Measurements from ENCODE around the gene BTLA. TPM values are rescaled to one million over a fixed set of nuclear protein-coding genes. Genes with fewer than 3 reads are reported as not detected.
"Not testable (repeated sequence)": the region's sequence is repeated elsewhere in the genome, so short reads cannot be mapped to it uniquely, and the experiment has no call there.

Gene BTLA
- total RNA-seq, 5 donors from 2014 or later (not counting 1 experiment from before 2014, with no cell fraction given) = 11.5 to 16.9 (median 15.2) TPM

GRCh38 chr3:112466020-112466419 is 33.3 kb downstream of the BTLA start:
- peak overlapping the region; percentile 41 to 88 for H3K27ac Mint-ChIP-seq
- H3K36me3 Mint-ChIP-seq = peaks cover 36% of the 10 kb centered on the region
- WGBS (ENCODE audit: insufficient coverage) = 50% methylated on average over 1 of the region's 1 CpG
- CTCF ChIA-PET = interaction anchor here (0.5 to 1.0 kb wide), 2 partner anchors 12 to 31 kb away, joined by 3 to 4 read pairs; no protein-coding TSS in a partner anchor
- H3K4me3 Mint-ChIP-seq = no peak overlapping the region
- ATAC-seq (replicated peaks in 1 of 4) (no peak), DNase-seq (no peak)
- peaks cover 85 to 90% (median 90%) of the 10 kb centered on the region in 3 donors for H3K4me1 Mint-ChIP-seq
- Histone ChIP-seq H3K9me3 (no peaks in the 10 kb centered on the region), H3K36me3 (ENCODE audit: control insufficient read depth in 2 of 2, extremely low read depth in 1 of 2, insufficient read depth in 1 of 2, low read length in 1 of 2) (peaks cover 0 to 9% of the 10 kb centered on the region in 2 donors), H3K27ac (ENCODE audit: low read length) (peak overlapping the region; percentile 43), H3K4me3 (ENCODE audit: control insufficient read depth in 1 of 2, extremely low read depth in 1 of 2, low read length in 1 of 2) (no peak overlapping the region), H3K4me1 (ENCODE audit: control insufficient read depth in 1 of 2, extremely low read depth in 1 of 2, insufficient read depth in 2 of 2, low read length in 2 of 2) (peaks cover 14 to 62% of the 10 kb centered on the region in 2 experiments), H3K27me3 (replicated peaks in 1 of 2; ENCODE audit: control insufficient read depth in 2 of 2, extremely low read depth in 1 of 2, insufficient read depth in 2 of 2, low read length in 1 of 2) (no peaks in the 10 kb centered on the region)
- H3K9me3 Mint-ChIP-seq = no peaks in the 10 kb centered on the region
- H3K27me3 Mint-ChIP-seq = no peaks in the 10 kb centered on the region
- POLR2A ChIA-PET = interaction anchor here in 1 of 2 donors (1.0 kb wide), 1 partner anchor 27 kb away, joined by 6 read pairs; no protein-coding TSS in a partner anchor

GRCh38 chr3:112464264-112464663 is 35.0 kb downstream of the BTLA start:
- peak overlapping the region; percentile 24 to 56 (median 37) for H3K4me3 Mint-ChIP-seq
- POLR2A ChIA-PET = interaction anchor here (0.5 to 1.1 kb wide), 6 partner anchors 14 to 954 kb away, joined by 3 to 6 read pairs (median 4); no protein-coding TSS in a partner anchor
- peaks cover 0 to 9% of the 10 kb centered on the region in 2 donors for H3K36me3 ChIP-seq (ENCODE audit: control insufficient read depth in 2 of 2, extremely low read depth in 1 of 2, insufficient read depth in 1 of 2, low read length in 1 of 2)
- H3K27me3 ChIP-seq (replicated peaks in 1 of 2; ENCODE audit: control insufficient read depth in 2 of 2, extremely low read depth in 1 of 2, insufficient read depth in 2 of 2, low read length in 1 of 2) = no peaks in the 10 kb centered on the region
- H3K27ac Mint-ChIP-seq = peak overlapping the region; percentile 70 to 88
- peaks cover 22% of the 10 kb centered on the region for H3K36me3 Mint-ChIP-seq
- no peaks in the 10 kb centered on the region for H3K9me3 Mint-ChIP-seq
- CTCF ChIA-PET = interaction anchor here (0.6 to 1.4 kb wide), 7 partner anchors 27 to 343 kb away, joined by 3 to 5 read pairs (median 3); no protein-coding TSS in a partner anchor
- peaks cover 85 to 90% (median 90%) of the 10 kb centered on the region in 3 donors for H3K4me1 Mint-ChIP-seq
- DNase-seq = peak in 1 of 35 experiments; percentile 56
- no peaks in the 10 kb centered on the region for H3K27me3 Mint-ChIP-seq
- no peaks in the 10 kb centered on the region for H3K9me3 ChIP-seq
- H3K4me1 ChIP-seq (ENCODE audit: control insufficient read depth in 1 of 2, extremely low read depth in 1 of 2, insufficient read depth in 2 of 2, low read length in 2 of 2) = peaks cover 20 to 63% of the 10 kb centered on the region in 2 experiments
- no CpG with 5 or more reads among the region's 2 CpGs for WGBS (ENCODE audit: insufficient coverage)
- peak; percentile 77 to 83 (median 82) for ATAC-seq (replicated peaks in 1 of 4)
- H3K27ac ChIP-seq (ENCODE audit: low read length) = peak overlapping the region; percentile 67
- H3K4me3 ChIP-seq (ENCODE audit: control insufficient read depth in 1 of 2, extremely low read depth in 1 of 2, low read length in 1 of 2) = no peak overlapping the region

GRCh38 chr3:112463250-112463649 is 36.0 kb downstream of the BTLA start:
- no peaks in the 10 kb centered on the region for H3K27me3 Mint-ChIP-seq
- H3K4me3 Mint-ChIP-seq = peak overlapping the region in 2 of 3 donors; percentile 7 to 56
- Histone ChIP-seq H3K9me3 (no peaks in the 10 kb centered on the region), H3K4me1 (ENCODE audit: control insufficient read depth in 1 of 2, extremely low read depth in 1 of 2, insufficient read depth in 2 of 2, low read length in 2 of 2) (peaks cover 21 to 59% of the 10 kb centered on the region in 2 experiments), H3K36me3 (ENCODE audit: control insufficient read depth in 2 of 2, extremely low read depth in 1 of 2, insufficient read depth in 1 of 2, low read length in 1 of 2) (peaks cover 0 to 9% of the 10 kb centered on the region in 2 donors), H3K27me3 (replicated peaks in 1 of 2; ENCODE audit: control insufficient read depth in 2 of 2, extremely low read depth in 1 of 2, insufficient read depth in 2 of 2, low read length in 1 of 2) (no peaks in the 10 kb centered on the region), H3K4me3 (ENCODE audit: control insufficient read depth in 1 of 2, extremely low read depth in 1 of 2, low read length in 1 of 2) (no peak overlapping the region), H3K27ac (ENCODE audit: low read length) (peak overlapping the region; percentile 67)
- H3K4me1 Mint-ChIP-seq = peaks cover 79 to 84% (median 84%) of the 10 kb centered on the region in 3 donors
- CTCF ChIA-PET = interaction anchor here in 1 of 2 donors (0.8 kb wide), 1 partner anchor 26 kb away, joined by 4 read pairs; no protein-coding TSS in a partner anchor
- H3K27ac Mint-ChIP-seq = peak overlapping the region; percentile 70 to 88
- DNase-seq = peak in 1 of 35 experiments; percentile 33
- ATAC-seq (replicated peaks in 1 of 4) = peak; percentile 56 to 77 (median 62)
- no peaks in the 10 kb centered on the region for H3K9me3 Mint-ChIP-seq
- POLR2A ChIA-PET = no interaction called here
- H3K36me3 Mint-ChIP-seq = peaks cover 17% of the 10 kb centered on the region
- 10% methylated on average over 2 of the region's 5 CpGs for WGBS (ENCODE audit: insufficient coverage)

- H3K27ac Mint-ChIP-seq = peak overlapping the region; percentile 65 to 89
- not testable (repeated sequence) for H3K27me3 Mint-ChIP-seq
Observed at GRCh38 chr3:112461787-112462186, 37.5 kb downstream of the BTLA start.

GRCh38 chr3:112460519-112461195 is 38.6 kb downstream of the BTLA start:
- CTCF ChIA-PET = no interaction called here
- H3K27me3 Mint-ChIP-seq = no peaks in the 10 kb centered on the region
- Histone ChIP-seq H3K27me3 (replicated peaks in 1 of 2; ENCODE audit: control insufficient read depth in 2 of 2, extremely low read depth in 1 of 2, insufficient read depth in 2 of 2, low read length in 1 of 2) (no peaks in the 10 kb centered on the region), H3K27ac (ENCODE audit: low read length) (peak overlapping the region; percentile 17), H3K9me3 (no peaks in the 10 kb centered on the region), H3K36me3 (ENCODE audit: control insufficient read depth in 2 of 2, extremely low read depth in 1 of 2, insufficient read depth in 1 of 2, low read length in 1 of 2) (no peaks in the 10 kb centered on the region), H3K4me1 (ENCODE audit: control insufficient read depth in 1 of 2, extremely low read depth in 1 of 2, insufficient read depth in 2 of 2, low read length in 2 of 2) (peaks cover 15 to 48% of the 10 kb centered on the region in 2 experiments), H3K4me3 (ENCODE audit: control insufficient read depth in 1 of 2, extremely low read depth in 1 of 2, low read length in 1 of 2) (no peak overlapping the region)
- H3K27ac Mint-ChIP-seq = peak overlapping the region; percentile 78 to 89
- WGBS (ENCODE audit: insufficient coverage) = no CpG with 5 or more reads among the region's 2 CpGs
- no peak for ATAC-seq (replicated peaks in 1 of 4)
- no peaks in the 10 kb centered on the region for H3K9me3 Mint-ChIP-seq
- no peak for DNase-seq
- H3K4me3 Mint-ChIP-seq = peak overlapping the region in 1 of 3 donors; percentile 61
- H3K36me3 Mint-ChIP-seq = peaks cover 3% of the 10 kb centered on the region
- peaks cover 58 to 74% (median 67%) of the 10 kb centered on the region in 3 donors for H3K4me1 Mint-ChIP-seq
- POLR2A ChIA-PET = interaction anchor here in 1 of 2 donors (0.6 kb wide), 1 partner anchor 48 kb away, joined by 3 read pairs; no protein-coding TSS in a partner anchor

More at GRCh38 chr3:112461787-112462186, 37.5 kb downstream of the BTLA start:
- H3K9me3 ChIP-seq; H3K4me3 Mint-ChIP-seq; H3K36me3 ChIP-seq (ENCODE audit: control insufficient read depth in 2 of 2, extremely low read depth in 1 of 2, insufficient read depth in 1 of 2, low read length in 1 of 2); CTCF ChIA-PET; POLR2A ChIA-PET; ATAC-seq (replicated peaks in 1 of 4); H3K9me3 Mint-ChIP-seq; H3K36me3 Mint-ChIP-seq; H3K27me3 ChIP-seq (replicated peaks in 1 of 2; ENCODE audit: control insufficient read depth in 2 of 2, extremely low read depth in 1 of 2, insufficient read depth in 2 of 2, low read length in 1 of 2); H3K27ac ChIP-seq (ENCODE audit: low read length); DNase-seq; H3K4me3 ChIP-seq (ENCODE audit: control insufficient read depth in 1 of 2, extremely low read depth in 1 of 2, low read length in 1 of 2): not testable (repeated sequence)
- H3K4me1 Mint-ChIP-seq = peaks cover 67 to 80% (median 76%) of the 10 kb centered on the region in 3 donors
- WGBS (ENCODE audit: insufficient coverage) = no CpG with 5 or more reads among the region's 2 CpGs
- peaks cover 15 to 55% of the 10 kb centered on the region in 2 experiments for H3K4me1 ChIP-seq (ENCODE audit: control insufficient read depth in 1 of 2, extremely low read depth in 1 of 2, insufficient read depth in 2 of 2, low read length in 2 of 2)

GRCh38 chr3:112459750-112460149 is 39.5 kb downstream of the BTLA start:
- ChIA-PET POLR2A (no interaction called here), CTCF (no interaction called here)
- H3K4me3 Mint-ChIP-seq = peak overlapping the region in 1 of 3 donors; percentile 61
- DNase-seq (peak in 1 of 35 experiments; percentile 23), ATAC-seq (replicated peaks in 1 of 4) (peak in 1 of 4 experiments; percentile 11)
- Histone ChIP-seq H3K36me3 (ENCODE audit: control insufficient read depth in 2 of 2, extremely low read depth in 1 of 2, insufficient read depth in 1 of 2, low read length in 1 of 2) (no peaks in the 10 kb centered on the region), H3K4me3 (ENCODE audit: control insufficient read depth in 1 of 2, extremely low read depth in 1 of 2, low read length in 1 of 2) (no peak overlapping the region), H3K27ac (ENCODE audit: low read length) (peak overlapping the region; percentile 27), H3K27me3 (replicated peaks in 1 of 2; ENCODE audit: control insufficient read depth in 2 of 2, extremely low read depth in 1 of 2, insufficient read depth in 2 of 2, low read length in 1 of 2) (no peaks in the 10 kb centered on the region), H3K9me3 (no peaks in the 10 kb centered on the region), H3K4me1 (ENCODE audit: control insufficient read depth in 1 of 2, extremely low read depth in 1 of 2, insufficient read depth in 2 of 2, low read length in 2 of 2) (peaks cover 15 to 39% of the 10 kb centered on the region in 2 experiments)
- H3K4me1 Mint-ChIP-seq = peaks cover 49 to 69% (median 58%) of the 10 kb centered on the region in 3 donors
- no peaks in the 10 kb centered on the region for H3K9me3 Mint-ChIP-seq
- H3K36me3 Mint-ChIP-seq = no peaks in the 10 kb centered on the region
- H3K27ac Mint-ChIP-seq = peak overlapping the region; percentile 66 to 89
- no peaks in the 10 kb centered on the region for H3K27me3 Mint-ChIP-seq
- WGBS (ENCODE audit: insufficient coverage) = no CpG with 5 or more reads among the region's 1 CpG

Measured in T-cell (primary cell).